HTR-8/SVneo (cell line): ENCODE measurements around the gene C22orf31.
"Not testable (repeated sequence)": the region's sequence is repeated elsewhere in the genome, so short reads cannot be mapped to it uniquely, and the experiment has no call there.

Source experiments
- DNase-seq: peaks from one replicate; pipeline ENCODE4 v3.0.0; 2011; ENCODE audit warnings: low spot score, mixed read lengths; ENCODE audit not compliant: insufficient read length
- FAIRE-seq: peaks from 2 replicates; lab custom pipeline; 2011; peaks lifted over from hg19 to GRCh38; lab: Jason Lieb, UNC

Gene C22orf31

DNA sequence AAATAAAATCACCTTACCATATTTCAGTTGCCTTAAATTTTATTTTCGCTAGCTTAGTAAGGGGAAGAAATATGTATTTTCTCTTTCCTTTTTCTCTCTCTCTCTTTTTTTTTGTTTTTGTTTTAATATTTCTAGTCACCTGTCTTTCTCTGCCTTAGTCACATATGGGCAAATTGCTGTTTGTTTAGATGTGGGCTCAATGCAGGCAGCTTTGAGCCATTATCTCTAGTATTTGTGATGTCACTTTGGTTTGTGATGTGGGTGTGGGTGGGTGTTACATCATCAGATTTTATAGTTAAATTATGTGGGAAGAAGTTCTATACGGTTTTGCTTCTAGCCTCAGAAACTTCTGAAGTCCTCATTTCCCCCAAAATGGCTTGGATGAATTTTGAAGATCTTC lies at the start of gene C22orf31:
TSS of gene C22orf31 (minus strand) at position 59 of the 400 bp plus-strand sequence. CDS start at position 20, 39 bp downstream.
- no peak for DNase-seq
- no peak for FAIRE-seq

DNA sequence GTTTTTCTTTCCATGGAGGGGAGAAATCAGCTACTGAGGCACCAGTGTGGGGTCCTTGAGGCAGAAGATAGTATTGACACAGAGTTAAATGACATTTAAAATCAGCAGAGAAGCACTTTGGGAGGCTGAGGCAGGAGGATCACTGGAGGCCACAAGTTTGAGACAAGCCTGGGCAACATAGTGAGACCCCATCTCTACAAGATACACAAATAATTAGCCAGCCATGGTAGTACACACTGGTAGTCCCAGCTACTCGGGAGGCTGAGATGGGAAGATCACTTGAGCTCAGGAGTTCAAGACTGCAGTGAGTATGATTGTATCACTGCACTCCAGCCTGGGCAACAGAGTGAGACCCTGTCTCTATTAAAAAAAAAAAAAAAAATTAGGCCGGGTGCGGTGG lies 49.3 kb upstream of the C22orf31 start:
- DNase-seq = no peak
- no peak for FAIRE-seq

DNA sequence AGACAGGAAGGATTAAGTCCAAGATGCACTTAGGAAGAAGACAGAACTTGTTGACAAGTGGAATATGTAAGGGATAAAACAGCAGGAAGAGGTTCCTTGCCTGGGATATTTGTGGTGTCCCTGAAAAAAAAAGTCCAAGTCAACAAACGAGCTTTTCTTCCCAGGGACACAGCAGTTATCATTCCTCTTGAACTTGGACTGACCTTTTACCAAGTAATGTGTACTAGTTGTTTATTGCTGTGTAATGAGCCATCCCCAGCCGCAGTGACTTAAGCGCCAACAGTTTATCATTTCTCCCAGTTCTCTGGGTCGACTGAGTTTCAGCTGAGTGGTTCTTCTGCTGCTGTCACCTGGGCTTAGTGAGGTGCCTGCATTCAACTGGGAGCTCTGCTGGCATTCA lies 48.2 kb upstream of the C22orf31 start:
- DNase-seq (no peak), FAIRE-seq (no peak)

DNA sequence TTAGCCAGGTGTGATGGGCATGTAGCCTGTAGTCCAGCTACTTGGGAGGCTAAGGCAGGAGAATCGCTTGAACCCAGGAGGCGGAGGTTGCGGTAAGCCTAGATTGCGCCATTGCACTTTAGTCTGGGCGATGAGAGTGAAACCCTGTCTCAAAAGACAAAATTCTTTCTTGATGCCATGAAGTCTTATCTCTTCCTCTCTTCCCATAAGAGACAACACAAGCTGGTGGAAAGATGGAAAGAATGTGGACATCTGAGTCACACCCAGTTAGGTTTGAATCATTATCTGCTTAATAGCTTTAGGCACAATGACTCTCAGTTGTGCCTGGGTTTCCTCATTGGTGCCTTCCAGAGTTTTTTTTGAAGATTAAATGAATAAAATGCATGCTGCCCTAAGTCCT lies 46.5 kb upstream of the C22orf31 start:
- peak; percentile 46 for DNase-seq
- no peak for FAIRE-seq

DNA sequence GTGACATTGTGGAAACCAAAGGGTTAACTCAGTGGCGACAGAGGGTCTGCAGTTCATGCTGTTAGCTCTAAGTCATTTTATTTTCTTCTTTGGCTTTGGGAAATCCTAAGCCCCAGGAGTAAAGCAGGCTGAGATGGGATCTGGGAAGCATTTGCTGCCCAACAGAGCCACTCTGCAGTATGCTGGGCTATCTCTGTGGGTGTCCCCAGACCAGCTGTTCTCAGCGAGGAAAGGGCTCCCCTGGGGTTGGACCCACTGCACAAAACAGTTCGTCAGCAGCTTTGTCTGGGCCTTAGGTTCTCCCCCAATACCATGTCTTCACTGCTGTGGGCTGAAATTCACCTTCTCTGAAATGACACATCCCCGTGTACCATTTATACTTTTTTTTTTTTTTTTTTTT lies 45.2 kb upstream of the C22orf31 start:
- DNase-seq (no peak), FAIRE-seq (no peak)

DNA sequence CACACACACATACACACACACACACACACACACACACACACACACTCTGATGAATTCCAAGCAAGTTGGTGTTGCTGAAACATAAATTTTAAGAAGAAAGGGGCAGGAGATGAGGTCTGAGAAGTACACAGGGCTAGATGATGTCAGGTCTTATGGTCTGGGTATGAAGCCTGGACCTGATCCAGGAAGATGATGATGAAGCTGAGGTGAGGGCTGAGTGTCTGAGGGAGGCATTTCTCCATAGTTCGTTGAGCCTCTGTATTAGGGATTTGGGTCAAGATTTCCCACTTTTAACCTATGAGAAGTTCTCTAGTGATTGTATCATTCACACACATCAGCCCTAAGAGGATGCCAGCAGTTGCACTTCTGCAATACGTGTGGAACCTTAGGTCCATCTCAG lies 43.8 kb upstream of the C22orf31 start:
- no peak for FAIRE-seq
- DNase-seq = no peak

DNA sequence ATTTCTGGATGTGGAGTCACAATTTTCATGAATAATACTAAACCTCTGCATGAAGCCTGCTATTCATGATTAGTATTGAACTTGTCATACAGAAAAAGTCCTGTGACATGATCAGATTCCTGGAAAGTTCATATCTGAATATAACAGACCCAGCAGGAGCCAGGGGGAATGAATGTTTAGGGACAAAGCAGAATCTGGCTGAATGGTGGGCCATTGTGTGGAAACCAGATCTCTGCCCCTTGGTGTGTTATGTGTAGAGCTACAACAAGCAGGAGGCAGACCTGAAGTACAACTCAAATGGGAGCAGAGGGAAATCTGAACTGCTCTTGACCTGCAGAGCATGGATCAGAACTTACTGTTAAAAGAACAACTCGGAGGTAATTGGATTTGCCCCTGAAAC lies 41.5 kb upstream of the C22orf31 start:
- DNase-seq = no peak
- FAIRE-seq = no peak

DNA sequence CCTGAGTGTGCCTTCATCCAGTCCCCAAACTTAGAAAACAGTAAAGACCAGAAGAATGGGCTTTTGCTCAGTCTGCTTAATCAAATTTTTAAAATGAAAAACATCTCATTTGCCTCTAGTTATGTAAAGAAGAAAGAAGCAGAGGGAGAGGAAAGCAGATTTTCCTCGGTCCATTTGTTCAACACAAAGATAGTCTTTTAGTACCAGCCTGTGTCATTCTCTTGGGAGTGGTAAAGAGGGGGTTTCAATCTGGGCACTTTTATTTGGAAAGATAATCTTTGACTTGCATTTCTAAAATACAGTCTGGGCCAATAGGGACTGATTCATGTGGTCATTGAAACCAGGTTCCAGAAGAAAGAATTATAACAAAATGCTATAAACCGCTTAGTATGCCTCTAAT lies 40.7 kb upstream of the C22orf31 start:
- no peak for DNase-seq
- no peak for FAIRE-seq

DNA sequence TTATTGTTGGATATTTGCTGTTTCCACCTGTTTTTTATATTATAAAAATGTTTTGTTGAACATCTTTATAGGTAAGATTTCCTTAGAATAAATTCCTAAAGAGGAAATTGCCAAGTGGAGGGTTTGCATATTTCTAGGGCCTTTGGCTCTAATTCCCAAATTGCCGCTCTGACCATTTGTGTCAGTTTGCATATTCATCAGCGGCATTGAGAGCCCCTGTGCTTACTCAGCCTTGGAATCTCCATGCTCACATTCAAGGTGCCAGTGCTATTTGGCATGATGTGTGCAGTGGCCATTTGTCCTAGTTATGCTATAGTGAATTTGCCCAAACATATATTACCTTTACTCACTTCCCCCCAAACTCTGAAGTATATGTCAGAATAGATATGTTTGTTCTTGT lies 36.7 kb upstream of the C22orf31 start:
- no peak for DNase-seq
- no peak for FAIRE-seq

DNA sequence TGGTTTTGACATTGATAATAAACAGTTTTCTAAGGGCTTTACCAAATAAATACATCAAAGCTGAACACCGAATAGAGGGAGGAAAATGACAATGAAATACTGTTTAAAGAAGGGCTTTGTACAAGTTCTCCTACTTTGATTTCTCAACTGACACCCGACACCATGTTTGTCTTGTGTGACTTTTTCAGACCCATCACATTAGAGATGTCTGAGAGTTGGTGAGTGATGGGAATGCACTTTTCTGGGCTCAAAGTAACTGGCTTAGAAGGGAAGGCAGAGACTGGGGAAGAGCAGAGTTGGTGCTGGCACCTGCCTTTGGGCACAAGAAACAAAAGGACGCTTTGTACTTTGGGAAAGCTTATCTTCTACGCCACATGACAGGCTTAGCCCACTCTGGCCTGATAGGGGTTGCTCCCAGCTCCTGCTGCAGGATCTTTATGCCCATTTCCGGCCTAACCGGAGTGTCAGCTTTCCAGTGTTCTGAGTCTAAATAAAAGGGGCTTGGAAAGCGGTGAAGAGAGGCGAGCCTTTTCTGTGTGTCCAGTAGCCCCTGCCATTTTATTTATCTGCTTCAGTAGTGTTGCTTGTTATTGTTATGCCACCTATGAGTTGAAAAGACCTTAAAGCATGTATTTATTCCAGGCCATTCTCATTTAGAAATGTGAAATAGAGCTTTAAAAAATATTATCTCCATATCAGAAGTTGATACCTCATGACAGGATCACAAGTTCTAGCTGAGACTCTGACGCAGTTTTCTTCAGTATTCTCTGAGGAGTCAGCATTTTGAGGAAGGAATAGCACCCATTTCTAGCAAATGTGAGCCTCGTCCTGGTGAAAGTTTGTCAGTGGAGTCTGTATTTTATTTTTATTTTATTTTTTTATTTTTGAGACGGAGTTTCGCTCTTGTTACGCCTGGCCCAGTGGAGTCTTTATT lies 35.4 kb upstream of the C22orf31 start:
- DNase-seq (no peak), FAIRE-seq (no peak)

DNA sequence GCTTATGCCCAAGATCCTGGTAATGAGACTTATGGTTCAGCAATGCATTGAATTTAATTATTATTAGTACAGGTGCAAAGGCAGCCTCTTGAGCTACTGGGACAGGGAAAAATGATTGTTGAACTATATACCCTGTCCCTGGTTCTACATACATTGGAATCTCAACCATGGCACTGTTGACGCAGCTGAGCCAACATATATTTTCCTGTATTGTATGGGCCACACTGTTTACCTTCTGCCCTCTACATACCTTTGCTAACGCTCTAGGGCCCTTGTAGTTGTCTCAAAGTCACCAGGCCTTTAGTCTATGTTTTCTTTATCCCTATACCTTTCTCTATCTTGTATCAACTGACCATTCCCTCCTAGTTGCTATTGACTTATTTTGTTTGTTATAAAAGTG lies 33.8 kb upstream of the C22orf31 start:
- DNase-seq (no peak), FAIRE-seq (no peak)

DNA sequence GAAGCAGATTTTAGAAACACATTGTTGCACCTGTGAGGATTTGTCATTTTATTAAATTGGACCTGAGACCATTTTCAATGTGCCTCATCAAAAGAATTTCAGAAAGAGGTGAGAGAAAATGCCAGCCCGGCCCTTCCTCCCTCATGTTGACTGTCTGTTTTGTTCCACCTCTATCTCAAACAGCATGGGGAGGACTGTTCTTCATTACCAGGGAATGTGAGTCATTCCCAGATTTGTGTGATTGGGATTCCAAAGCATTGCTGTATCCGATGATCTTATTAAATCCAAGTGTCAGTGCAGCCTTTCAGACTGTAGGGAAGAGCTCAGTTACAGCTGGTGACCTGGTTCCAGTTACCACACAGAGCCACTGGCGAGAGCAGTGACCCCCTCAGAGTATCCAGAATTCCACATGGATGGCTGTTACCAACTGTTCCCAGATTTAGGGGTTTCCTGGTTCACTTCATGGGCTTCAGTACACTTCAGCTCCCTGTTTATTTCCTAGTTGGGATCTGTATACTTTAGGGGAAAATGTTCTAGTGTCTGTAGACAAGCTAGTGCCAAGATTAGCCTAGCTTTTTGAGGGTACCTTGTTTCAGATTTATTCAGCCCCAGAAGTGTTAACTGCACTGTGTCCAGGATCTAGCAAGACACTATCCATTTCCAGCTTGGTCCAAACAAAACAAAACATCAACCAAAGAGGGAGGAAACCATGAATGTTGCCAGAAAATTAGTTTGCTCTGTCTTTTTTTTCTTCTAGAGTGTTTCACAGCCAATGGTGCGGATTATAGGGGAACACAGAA lies 32.1 kb upstream of the C22orf31 start:
- FAIRE-seq = no peak
- no peak for DNase-seq

DNA sequence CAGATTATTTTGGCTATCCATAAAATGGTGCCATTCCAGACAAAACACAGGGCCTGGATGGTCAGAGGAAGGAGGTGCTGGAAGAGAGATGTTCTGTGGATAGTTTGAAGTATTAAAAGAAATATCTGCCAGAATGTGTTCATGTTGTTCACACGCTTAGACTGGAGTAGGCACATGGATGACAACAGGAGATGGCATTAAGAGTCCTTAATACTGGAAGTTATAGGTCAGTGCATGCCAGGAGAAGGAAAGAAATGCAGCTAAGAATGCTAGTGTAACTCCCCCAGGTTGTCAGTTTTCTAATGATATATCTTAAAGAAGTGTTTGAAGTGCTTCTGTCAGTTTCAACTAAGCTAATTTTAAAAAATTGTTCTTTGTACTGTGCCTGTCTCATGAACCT lies 31.4 kb upstream of the C22orf31 start:
- no peak for FAIRE-seq
- no peak for DNase-seq

DNA sequence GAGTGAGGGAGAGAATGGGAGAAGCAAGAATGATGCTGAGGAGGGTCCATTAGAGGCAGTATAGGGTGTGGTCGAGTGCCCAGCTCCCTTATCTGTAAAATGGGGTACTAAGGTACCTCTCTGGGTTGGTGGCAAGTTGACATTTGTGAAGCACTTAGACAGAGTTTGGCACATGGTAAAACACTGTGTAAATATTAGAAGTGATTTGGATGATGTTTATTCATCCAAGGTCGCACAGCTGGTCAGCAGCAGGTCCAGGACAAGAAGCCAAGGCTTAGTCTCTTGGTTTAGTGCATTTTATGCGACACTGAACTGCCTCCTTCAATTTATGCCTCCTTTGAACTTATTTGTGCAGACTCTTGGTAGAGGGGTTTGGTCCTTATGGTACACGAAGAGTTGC lies 30.6 kb upstream of the C22orf31 start:
- DNase-seq = no peak
- no peak for FAIRE-seq

DNA sequence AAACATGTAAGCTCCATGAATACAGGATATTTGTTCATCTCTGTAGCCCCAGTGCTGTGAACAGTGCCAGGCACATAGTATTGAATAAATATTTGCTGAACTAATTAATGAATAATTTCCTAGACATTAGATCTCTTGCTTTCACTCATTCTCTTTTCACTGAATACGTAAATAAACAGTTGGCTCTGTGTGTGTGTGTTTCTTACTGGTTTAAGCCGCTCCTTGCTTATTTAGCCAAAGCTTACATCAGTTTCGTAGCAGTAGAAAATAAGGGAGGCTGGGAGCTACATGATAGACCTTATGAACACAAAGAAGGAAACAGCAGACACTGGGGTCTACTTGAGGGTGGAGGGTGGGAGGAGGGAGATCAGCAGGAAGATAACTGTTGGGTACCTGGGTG lies 28.4 kb upstream of the C22orf31 start:
- FAIRE-seq = no peak
- DNase-seq = no peak

DNA sequence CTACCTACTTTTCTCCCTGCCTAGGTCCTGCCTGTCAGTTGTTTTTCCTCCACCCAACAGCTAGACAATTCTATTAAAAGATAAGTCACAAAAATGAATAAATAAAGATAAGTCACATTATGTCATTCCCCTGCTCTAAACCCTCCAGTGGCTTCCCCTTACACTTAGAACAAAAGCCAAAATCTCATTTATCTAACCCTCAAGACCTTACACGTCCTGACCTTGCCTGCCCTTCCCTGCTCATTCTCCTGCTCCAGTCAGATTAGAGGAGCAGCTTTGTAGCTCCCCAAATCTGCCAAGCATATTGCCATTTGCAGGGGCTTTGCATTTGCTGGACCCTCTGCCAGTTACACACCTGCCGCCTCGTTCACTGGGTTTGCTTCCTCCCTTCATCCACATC lies 27.9 kb upstream of the C22orf31 start:
- no peak for DNase-seq
- FAIRE-seq = no peak

DNA sequence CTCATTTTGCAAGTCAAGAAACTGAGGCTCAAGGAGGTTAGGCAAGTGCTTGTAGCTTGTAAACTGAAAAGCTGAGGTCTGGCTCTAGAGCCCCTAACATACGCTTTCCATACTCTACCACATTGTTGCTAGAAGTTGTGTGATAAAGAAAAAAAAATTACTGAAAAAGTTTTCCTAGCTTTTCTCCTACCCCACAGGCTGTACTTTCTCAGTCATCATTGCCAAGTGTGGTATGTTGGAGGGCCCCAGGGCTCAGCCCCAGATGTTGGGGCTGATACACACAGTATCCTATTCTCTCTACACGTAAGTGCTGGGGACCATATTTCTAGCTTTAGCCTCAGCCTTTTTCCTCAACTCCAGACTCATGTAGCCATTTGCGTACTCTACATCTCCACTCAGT lies 27.2 kb upstream of the C22orf31 start:
- no peak for FAIRE-seq
- no peak for DNase-seq

DNA sequence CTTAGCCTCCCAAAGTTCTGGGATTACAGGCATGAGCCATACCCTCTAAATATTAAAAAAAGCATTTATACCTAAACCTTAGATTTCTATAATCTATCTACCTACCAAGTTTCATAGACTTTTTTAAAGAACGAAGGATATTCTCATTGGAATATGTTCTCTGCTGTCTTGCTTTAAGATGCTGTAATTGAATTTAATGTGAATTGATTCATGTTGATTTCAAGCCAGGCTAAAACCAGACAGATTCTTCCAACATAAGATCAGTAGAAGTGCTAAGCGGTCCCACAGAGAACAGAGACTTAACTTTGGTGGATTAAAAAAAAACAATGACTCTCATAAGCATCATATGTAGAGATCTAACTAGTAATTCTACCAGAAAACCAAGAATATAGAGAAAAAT lies 25.4 kb upstream of the C22orf31 start:
- FAIRE-seq (no peak), DNase-seq (no peak)

DNA sequence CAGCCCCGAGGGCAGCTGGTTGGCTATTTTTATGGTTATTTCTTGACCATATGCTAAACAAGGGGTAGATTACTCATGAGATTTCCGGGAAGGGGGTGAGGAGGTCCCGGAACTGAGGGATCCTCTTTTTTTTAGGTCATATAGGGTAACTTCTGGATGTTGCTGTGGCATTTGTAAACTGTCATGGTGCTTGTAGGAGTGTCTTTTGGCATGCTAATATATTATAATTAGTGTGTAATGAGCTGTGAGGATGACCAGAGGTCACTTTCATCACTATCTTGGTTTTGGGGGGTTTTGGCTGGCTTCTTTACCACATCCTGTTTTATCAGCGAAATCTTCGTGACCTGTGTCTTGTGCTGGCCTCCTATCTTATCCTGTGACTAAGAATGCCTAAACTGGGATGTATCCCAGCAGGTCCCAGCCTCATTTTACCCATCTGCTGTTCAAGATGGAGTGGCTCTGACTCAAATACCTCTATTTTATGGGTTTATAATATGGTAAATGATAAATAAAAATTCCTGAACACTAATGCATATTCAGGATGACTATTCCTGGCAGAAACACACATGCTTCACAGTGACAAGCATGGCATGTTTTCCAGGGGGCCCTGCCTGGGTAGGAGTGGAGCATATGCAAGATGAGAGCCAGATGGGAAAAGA lies 22.4 kb upstream of the C22orf31 start:
- FAIRE-seq (no peak), DNase-seq (no peak)

DNA sequence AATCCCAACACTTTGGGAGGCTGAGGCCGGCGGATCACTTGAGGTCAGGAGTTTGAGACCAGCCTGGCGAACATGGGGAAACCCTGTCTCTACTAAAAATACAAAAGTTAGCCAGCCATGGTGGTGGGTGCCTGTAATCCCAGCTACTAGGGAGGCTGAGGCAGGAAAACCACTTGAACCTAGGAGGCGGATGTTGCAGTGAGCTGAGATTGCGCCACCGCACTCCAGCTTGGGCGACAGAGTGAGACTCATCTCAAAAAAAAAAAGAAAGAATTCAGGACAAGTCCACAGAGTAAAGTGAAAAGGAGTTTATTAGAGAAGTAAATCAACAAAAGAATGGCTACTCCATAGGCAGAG lies 21.9 kb upstream of the C22orf31 start:
- FAIRE-seq, DNase-seq: not testable (repeated sequence)
